Measurements from ENCODE around the gene SKI.

GRCh38 chr1:2185880-2186855, 42.0 kb upstream of the SKI start:
- TF ChIP-seq CTCF (IDR thresholded peaks at IDR 0.05) (no peak), POLR2A (IDR thresholded peaks at IDR 0.05) (no peak), EP300 (IDR thresholded peaks at IDR 0.05) (no peak)

Measured in upper lobe of left lung (tissue), 4 donors.